K562 (cell line): ENCODE data around the gene CCDC141.

ENCODE experiments used
- ARID1B ChIP-seq: fragments of 450-650 bp; IDR thresholded peaks from 2 replicates; pipeline ENCODE4 v1.6.1; 2016; ENCODE audit warnings: antibody characterized with exemption, mild to moderate bottlenecking, inconsistent platforms
- DPF2 ChIP-seq: fragments of 450-650 bp; IDR thresholded peaks from 2 replicates; pipeline ENCODE4 v1.6.1; 2016
- POLR2AphosphoS5 ChIP-seq: IDR thresholded peaks from 2 replicates; pipeline ENCODE4 v1.6.1; 2011; ENCODE audit warnings: mild to moderate bottlenecking, low read depth, low read length, moderate library complexity; ENCODE audit not compliant: control insufficient read depth, insufficient read depth
- TF ChIP-seq, protein P1 (sequence below): fragments of 150-350 bp; conservative IDR thresholded peaks from 2 replicates; pipeline ENCODE4 v1.6.1; 2014; ENCODE audit warnings: low read length
- TF ChIP-seq, protein P2 (sequence below), 3 experiments: IDR thresholded peaks in 2 of 3; conservative IDR thresholded peaks in 1 of 3; 2 replicates each; pipeline ENCODE4 v1.5.1; 2011 to 2012; ENCODE audit warnings: low read length in 3 of 3, mild to moderate bottlenecking in 3 of 3, control low read depth in 2 of 3, improper control_type of control experiment in 1 of 3, inconsistent platforms in 1 of 3, low read depth in 1 of 3, mixed read lengths in 1 of 3, moderate library complexity in 1 of 3; ENCODE audit not compliant: insufficient read depth in 2 of 3

DNA sequence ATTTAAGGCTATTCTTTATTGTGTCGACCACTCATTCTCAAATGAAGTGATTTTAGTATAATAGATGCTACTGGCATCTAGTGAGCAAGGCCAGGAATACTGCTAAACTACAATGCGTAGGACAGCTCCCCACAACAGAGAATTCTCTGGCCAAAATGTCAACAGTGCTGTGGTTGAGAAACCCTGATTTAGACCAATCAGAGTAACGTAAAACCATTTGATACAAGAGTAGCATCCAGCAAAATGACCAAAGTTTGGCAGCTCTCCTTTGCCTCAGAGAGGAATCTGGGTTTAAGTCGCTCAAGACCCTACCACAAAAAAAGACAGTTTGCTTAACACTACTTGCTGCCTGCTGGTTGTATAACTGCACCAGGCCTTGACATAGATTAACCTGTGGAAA lies 205.7 kb downstream of the CCDC141 start:
- no peak for TF ChIP-seq DPF2
- no peak for TF ChIP-seq POLR2AphosphoS5
- TF ChIP-seq, protein P1, sequence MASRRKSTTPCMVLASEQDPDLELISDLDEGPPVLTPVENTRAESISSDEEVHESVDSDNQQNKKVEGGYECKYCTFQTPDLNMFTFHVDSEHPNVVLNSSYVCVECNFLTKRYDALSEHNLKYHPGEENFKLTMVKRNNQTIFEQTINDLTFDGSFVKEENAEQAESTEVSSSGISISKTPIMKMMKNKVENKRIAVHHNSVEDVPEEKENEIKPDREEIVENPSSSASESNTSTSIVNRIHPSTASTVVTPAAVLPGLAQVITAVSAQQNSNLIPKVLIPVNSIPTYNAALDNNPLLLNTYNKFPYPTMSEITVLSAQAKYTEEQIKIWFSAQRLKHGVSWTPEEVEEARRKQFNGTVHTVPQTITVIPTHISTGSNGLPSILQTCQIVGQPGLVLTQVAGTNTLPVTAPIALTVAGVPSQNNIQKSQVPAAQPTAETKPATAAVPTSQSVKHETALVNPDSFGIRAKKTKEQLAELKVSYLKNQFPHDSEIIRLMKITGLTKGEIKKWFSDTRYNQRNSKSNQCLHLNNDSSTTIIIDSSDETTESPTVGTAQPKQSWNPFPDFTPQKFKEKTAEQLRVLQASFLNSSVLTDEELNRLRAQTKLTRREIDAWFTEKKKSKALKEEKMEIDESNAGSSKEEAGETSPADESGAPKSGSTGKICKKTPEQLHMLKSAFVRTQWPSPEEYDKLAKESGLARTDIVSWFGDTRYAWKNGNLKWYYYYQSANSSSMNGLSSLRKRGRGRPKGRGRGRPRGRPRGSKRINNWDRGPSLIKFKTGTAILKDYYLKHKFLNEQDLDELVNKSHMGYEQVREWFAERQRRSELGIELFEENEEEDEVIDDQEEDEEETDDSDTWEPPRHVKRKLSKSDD: no peak
- no peak for TF ChIP-seq ARID1B
- TF ChIP-seq, protein P2, sequence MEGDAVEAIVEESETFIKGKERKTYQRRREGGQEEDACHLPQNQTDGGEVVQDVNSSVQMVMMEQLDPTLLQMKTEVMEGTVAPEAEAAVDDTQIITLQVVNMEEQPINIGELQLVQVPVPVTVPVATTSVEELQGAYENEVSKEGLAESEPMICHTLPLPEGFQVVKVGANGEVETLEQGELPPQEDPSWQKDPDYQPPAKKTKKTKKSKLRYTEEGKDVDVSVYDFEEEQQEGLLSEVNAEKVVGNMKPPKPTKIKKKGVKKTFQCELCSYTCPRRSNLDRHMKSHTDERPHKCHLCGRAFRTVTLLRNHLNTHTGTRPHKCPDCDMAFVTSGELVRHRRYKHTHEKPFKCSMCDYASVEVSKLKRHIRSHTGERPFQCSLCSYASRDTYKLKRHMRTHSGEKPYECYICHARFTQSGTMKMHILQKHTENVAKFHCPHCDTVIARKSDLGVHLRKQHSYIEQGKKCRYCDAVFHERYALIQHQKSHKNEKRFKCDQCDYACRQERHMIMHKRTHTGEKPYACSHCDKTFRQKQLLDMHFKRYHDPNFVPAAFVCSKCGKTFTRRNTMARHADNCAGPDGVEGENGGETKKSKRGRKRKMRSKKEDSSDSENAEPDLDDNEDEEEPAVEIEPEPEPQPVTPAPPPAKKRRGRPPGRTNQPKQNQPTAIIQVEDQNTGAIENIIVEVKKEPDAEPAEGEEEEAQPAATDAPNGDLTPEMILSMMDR (IDR thresholded peaks at IDR 0.05 in 2 of 3, conservative IDR thresholded peaks at IDR 0.05 in 1 of 3; ENCODE audit: insufficient read depth in 2 of 3, low read depth in 1 of 3, low read length in 3 of 3): no peak
